ENCODE results near the gene PDXP. TPM values are rescaled to one million over a fixed set of nuclear protein-coding genes. Genes with fewer than 3 reads are reported as not detected.

PDXP gene
- total RNA-seq, 1 experiment from 2014 or later = 47.1 TPM

DNA sequence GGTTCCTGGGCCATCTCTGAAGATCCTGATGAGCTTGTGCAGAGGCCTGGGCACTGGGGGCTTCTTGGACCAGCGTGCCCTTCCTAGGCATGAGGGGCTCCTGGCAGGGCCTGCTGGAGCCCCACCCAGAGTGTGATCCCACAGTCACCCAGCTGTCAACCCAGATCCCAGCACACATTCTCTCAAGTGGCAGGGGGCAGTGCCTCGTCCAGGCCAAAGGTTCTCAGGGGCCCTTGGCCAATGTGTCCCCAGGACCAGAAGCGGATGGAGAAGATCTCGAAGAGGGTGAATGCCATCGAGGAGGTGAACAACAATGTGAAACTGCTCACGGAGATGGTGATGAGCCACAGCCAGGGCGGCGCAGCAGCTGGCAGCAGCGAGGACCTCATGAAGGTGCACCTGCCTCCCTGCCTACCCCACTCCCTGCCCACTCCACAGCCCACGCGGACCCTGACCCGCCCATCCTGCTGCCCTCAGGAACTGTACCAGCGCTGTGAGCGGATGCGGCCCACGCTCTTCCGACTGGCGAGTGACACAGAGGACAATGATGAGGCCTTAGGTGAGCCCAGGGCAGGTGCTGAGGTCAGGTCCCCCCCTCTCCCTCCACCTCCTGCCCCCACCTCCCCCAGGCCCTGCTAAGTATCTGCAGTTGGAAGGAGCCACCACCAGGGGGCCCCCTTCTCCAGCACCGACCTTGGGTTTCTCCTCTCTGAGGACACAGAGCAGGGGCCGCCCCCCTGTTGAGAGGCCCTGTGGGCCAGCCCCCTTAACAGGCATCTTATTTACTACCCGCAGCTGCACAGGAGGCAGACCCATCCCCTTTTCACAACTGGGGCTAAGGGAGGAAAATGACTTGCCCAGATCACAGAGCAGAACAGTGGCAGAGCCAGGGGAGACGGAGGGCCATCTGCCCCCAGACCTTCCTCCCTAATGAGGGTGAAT, 35.2 kb upstream of the PDXP start:
- peak; percentile 58 to 77 for DNase-seq (ENCODE audit: low read depth in 1 of 2, low spot score in 2 of 2)
- H3K9me3 ChIP-seq (replicated peaks) = no peaks in the 10 kb centered on the region
- no peak overlapping the region for H3K27ac ChIP-seq
- H3K36me3 ChIP-seq = peaks cover 48% of the 10 kb centered on the region
- no peak overlapping the region for H3K4me3 ChIP-seq
- no peaks in the 10 kb centered on the region for H3K4me1 ChIP-seq (replicated peaks)
- no peaks in the 10 kb centered on the region for H3K27me3 ChIP-seq (replicated peaks)

GRCh38 chr22:37624017-37624365, 34.5 kb upstream of the PDXP start:
- Histone ChIP-seq H3K4me3 (no peak overlapping the region), H3K36me3 (peaks cover 42% of the 10 kb centered on the region), H3K9me3 (replicated peaks) (no peaks in the 10 kb centered on the region), H3K4me1 (replicated peaks) (no peaks in the 10 kb centered on the region), H3K27me3 (replicated peaks) (no peaks in the 10 kb centered on the region), H3K27ac (no peak overlapping the region)
- no peak for DNase-seq (ENCODE audit: low read depth in 1 of 2, low spot score in 2 of 2)

DNA sequence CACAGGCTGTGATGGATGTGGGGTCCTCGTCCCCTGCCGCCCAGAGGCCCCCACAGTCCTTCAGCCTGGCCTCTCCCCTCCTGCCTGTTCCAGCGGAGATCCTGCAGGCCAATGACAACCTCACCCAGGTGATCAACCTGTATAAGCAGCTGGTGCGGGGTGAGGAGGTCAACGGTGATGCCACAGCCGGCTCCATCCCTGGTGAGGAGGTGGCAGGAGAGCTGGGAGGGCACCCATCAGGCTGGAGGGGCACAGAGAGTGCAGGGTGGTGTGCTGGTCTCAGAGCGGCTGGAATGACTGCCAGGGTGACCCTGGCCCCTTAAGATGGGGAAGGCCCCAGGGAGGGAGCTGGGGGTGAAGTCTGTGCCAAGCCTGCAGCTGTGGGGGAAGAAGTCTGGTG, 33.6 kb upstream of the PDXP start:
- DNase-seq (ENCODE audit: low read depth in 1 of 2, low spot score in 2 of 2) = no peak
- Histone ChIP-seq H3K4me1 (replicated peaks) (no peaks in the 10 kb centered on the region), H3K36me3 (peaks cover 41% of the 10 kb centered on the region), H3K4me3 (no peak overlapping the region), H3K27me3 (replicated peaks) (no peaks in the 10 kb centered on the region), H3K9me3 (replicated peaks) (no peaks in the 10 kb centered on the region), H3K27ac (no peak overlapping the region)

GRCh38 chr22:37625737-37626136, 32.8 kb upstream of the PDXP start:
- H3K36me3 ChIP-seq = peaks cover 35% of the 10 kb centered on the region
- DNase-seq (ENCODE audit: low read depth in 1 of 2, low spot score in 2 of 2) = no peak
- H3K9me3 ChIP-seq (replicated peaks) = no peaks in the 10 kb centered on the region
- no peaks in the 10 kb centered on the region for H3K27me3 ChIP-seq (replicated peaks)
- H3K4me1 ChIP-seq (replicated peaks) = no peaks in the 10 kb centered on the region
- H3K27ac ChIP-seq = no peak overlapping the region
- no peak overlapping the region for H3K4me3 ChIP-seq

GRCh38 chr22:37626144-37626543, 32.4 kb upstream of the PDXP start:
- Histone ChIP-seq H3K27me3 (replicated peaks) (no peaks in the 10 kb centered on the region), H3K4me3 (no peak overlapping the region), H3K4me1 (replicated peaks) (no peaks in the 10 kb centered on the region), H3K9me3 (replicated peaks) (no peaks in the 10 kb centered on the region), H3K27ac (no peak overlapping the region), H3K36me3 (peaks cover 33% of the 10 kb centered on the region)
- no peak for DNase-seq (ENCODE audit: low read depth in 1 of 2, low spot score in 2 of 2)

- no peak overlapping the region for H3K27ac ChIP-seq
- no peaks in the 10 kb centered on the region for H3K27me3 ChIP-seq (replicated peaks)
- DNase-seq (ENCODE audit: low read depth in 1 of 2, low spot score in 2 of 2) = no peak
- no peaks in the 10 kb centered on the region for H3K4me1 ChIP-seq (replicated peaks)
- H3K4me3 ChIP-seq = no peak overlapping the region
- no peaks in the 10 kb centered on the region for H3K9me3 ChIP-seq (replicated peaks)
- peaks cover 29% of the 10 kb centered on the region for H3K36me3 ChIP-seq
Measured at GRCh38 chr22:37626556-37627075, 31.9 kb upstream of the PDXP start.

- H3K27me3 ChIP-seq (replicated peaks) = no peaks in the 10 kb centered on the region
- no peaks in the 10 kb centered on the region for H3K4me1 ChIP-seq (replicated peaks)
- H3K27ac ChIP-seq = no peak overlapping the region
- DNase-seq (ENCODE audit: low read depth in 1 of 2, low spot score in 2 of 2) = no peak
- no peaks in the 10 kb centered on the region for H3K9me3 ChIP-seq (replicated peaks)
- peaks cover 32% of the 10 kb centered on the region for H3K36me3 ChIP-seq
- no peak overlapping the region for H3K4me3 ChIP-seq
Measured at GRCh38 chr22:37627121-37627520, 31.4 kb upstream of the PDXP start.

DNA sequence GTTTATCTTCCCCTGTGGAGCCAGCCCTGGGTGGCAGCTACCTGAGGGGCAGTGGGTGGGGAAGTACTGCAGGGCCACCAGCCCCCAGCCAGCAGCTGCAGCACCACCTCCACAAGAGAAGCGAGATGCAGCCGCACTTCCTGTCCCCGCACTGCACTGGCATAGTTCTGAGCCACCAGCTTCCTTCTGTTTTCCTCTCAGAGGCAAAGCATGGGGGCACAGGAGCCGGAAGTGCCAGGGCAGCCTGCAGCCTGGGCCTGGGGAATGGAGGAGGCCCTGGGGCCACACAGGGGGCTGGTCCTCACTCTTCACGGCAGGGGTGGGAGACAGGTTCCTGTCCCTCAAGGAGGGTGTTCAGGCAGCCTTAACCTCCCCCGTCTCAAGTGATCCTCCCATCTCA, 31.0 kb upstream of the PDXP start:
- H3K4me3 ChIP-seq = no peak overlapping the region
- no peaks in the 10 kb centered on the region for H3K4me1 ChIP-seq (replicated peaks)
- no peak overlapping the region for H3K27ac ChIP-seq
- no peak for DNase-seq (ENCODE audit: low read depth in 1 of 2, low spot score in 2 of 2)
- H3K36me3 ChIP-seq = peaks cover 34% of the 10 kb centered on the region
- H3K9me3 ChIP-seq (replicated peaks) = no peaks in the 10 kb centered on the region
- H3K27me3 ChIP-seq (replicated peaks) = no peaks in the 10 kb centered on the region

DNA sequence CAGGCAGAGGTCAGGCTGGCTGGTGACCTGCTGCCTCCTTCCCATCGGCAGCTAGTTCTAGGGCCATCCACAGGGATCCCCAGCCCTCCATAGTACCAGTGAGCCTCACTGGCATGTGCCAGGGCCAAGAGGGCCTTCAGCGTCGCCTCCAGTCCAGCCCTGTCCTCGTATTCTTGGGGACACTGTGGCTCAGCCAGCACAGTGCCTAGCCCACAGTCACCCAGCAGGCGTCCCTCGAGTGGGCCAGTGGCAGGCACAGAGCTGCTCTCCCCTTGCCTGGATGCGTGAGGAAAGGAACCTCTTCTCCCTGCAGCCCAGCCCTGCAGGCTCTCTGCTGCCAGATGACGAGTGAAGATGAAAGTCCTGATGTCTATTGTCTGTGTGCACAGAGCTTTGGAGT, 29.7 kb upstream of the PDXP start:
- H3K9me3 ChIP-seq (replicated peaks) = no peaks in the 10 kb centered on the region
- peaks cover 11% of the 10 kb centered on the region for H3K4me1 ChIP-seq (replicated peaks)
- peaks cover 35% of the 10 kb centered on the region for H3K36me3 ChIP-seq
- no peak overlapping the region for H3K27ac ChIP-seq
- DNase-seq (ENCODE audit: low read depth in 1 of 2, low spot score in 2 of 2) = no peak
- H3K27me3 ChIP-seq (replicated peaks) = no peaks in the 10 kb centered on the region
- no peak overlapping the region for H3K4me3 ChIP-seq

GRCh38 chr22:37629928-37630327, 28.6 kb upstream of the PDXP start:
- Histone ChIP-seq H3K4me1 (replicated peaks) (peaks cover 22% of the 10 kb centered on the region), H3K4me3 (no peak overlapping the region), H3K9me3 (replicated peaks) (no peaks in the 10 kb centered on the region), H3K27ac (no peak overlapping the region), H3K27me3 (replicated peaks) (no peaks in the 10 kb centered on the region), H3K36me3 (peaks cover 28% of the 10 kb centered on the region)
- DNase-seq (ENCODE audit: low read depth in 1 of 2, low spot score in 2 of 2) = no peak

- no peak overlapping the region for H3K27ac ChIP-seq
- H3K4me1 ChIP-seq (replicated peaks) = peaks cover 23% of the 10 kb centered on the region
- H3K4me3 ChIP-seq = no peak overlapping the region
- peaks cover 18% of the 10 kb centered on the region for H3K36me3 ChIP-seq
- H3K9me3 ChIP-seq (replicated peaks) = no peaks in the 10 kb centered on the region
- no peak for DNase-seq (ENCODE audit: low read depth in 1 of 2, low spot score in 2 of 2)
- H3K27me3 ChIP-seq (replicated peaks) = no peaks in the 10 kb centered on the region
Measured at GRCh38 chr22:37630839-37631435, 27.6 kb upstream of the PDXP start.

- Histone ChIP-seq H3K36me3 (peaks cover 17% of the 10 kb centered on the region), H3K9me3 (replicated peaks) (no peaks in the 10 kb centered on the region), H3K4me3 (no peak overlapping the region), H3K27ac (no peak overlapping the region), H3K27me3 (replicated peaks) (no peaks in the 10 kb centered on the region), H3K4me1 (replicated peaks) (peaks cover 25% of the 10 kb centered on the region)
- no peak for DNase-seq (ENCODE audit: low read depth in 1 of 2, low spot score in 2 of 2)
Measured at GRCh38 chr22:37631448-37632173, 26.9 kb upstream of the PDXP start.

- peak overlapping the region; percentile 62; the same call in 1 of the 2 replicates for H3K27ac ChIP-seq
Measured at GRCh38 chr22:37632174-37633088, 26.1 kb upstream of the PDXP start.

More at GRCh38 chr22:37632174-37633088, 26.1 kb upstream of the PDXP start:
- Histone ChIP-seq H3K4me3 (no peak overlapping the region), H3K4me1 (replicated peaks) (peaks cover 28% of the 10 kb centered on the region), H3K27me3 (replicated peaks) (no peaks in the 10 kb centered on the region), H3K9me3 (replicated peaks) (no peaks in the 10 kb centered on the region), H3K36me3 (peaks cover 17% of the 10 kb centered on the region)
- no peak for DNase-seq (ENCODE audit: low read depth in 1 of 2, low spot score in 2 of 2)

Data from SJSA1 (cell line).